ENCODE measurements around the gene UBE2E3. TPM values are rescaled to one million over a fixed set of nuclear protein-coding genes. Genes with fewer than 3 reads are reported as not detected.

Gene UBE2E3
- total RNA-seq, 4 donors from 2014 or later = 20.2 to 69.9 (median 65.4) TPM

- WGBS, 2 donors (ENCODE audit: low coverage in 1 of 2) = 98% methylated on average over 4 of the region's 4 CpGs
- in situ Hi-C loops (cut with MboI; ENCODE audit: low pct_ligation_motif_present in 1 of 4, low pct_unique_long_range_greater_than_20kb in 1 of 4, low sequenced_read_pairs in 3 of 4) = no loop called here
Measured at GRCh38 chr2:180999274-180999964, 19.0 kb downstream of the UBE2E3 start.

DNA sequence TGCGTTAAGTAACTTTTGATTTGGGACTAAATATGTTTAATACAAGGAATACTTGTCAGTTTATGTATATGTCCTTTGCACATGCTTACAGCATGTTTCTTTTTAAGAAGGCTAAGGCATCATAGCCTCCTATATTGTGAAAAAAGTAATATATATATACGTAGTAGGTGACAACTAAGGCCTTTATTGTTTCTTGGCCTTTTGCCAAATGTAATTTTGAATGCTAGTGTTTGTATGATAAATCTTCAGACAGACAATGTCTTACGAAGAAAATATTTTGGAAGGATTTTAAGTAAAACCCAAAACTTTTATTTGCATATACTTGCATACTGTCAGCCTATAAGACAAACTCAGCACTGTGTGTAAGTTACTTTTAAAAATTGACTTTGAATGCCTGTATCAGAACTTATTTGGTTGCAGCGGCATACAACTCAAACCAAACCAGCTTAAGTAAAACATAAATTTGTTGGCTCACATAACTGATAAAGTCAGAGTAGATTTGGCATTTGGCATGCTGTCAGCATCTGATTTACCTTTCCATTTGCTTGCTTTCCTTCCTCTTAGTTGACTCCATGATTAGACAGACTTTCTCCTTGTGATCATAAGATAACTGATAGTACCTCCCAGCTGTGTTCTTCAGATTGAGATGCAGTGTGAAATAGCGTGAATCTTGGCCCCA lies 24.4 kb downstream of the UBE2E3 start:
- Histone ChIP-seq H3K9me3 (no peaks in the 10 kb centered on the region), H3K27ac (no peak overlapping the region), H3K4me1 (peaks cover 0 to 25% (median 3%) of the 10 kb centered on the region in 4 donors), H3K27me3 (no peaks in the 10 kb centered on the region), H3K36me3 (no peaks in the 10 kb centered on the region), H3K4me3 (no peak overlapping the region)
- 83 to 87% methylated on average over 4 to 5 of the region's 5 CpGs for WGBS, 2 donors (ENCODE audit: low coverage in 1 of 2)
- in situ Hi-C loops (cut with MboI; ENCODE audit: low pct_ligation_motif_present in 1 of 4, low pct_unique_long_range_greater_than_20kb in 1 of 4, low sequenced_read_pairs in 3 of 4) = no loop called here
- DNase-seq = no peak
- intact Hi-C loops (cut with DNase I; ENCODE audit: low total_unique reads) = no loop called here
- TF ChIP-seq, protein P1, sequence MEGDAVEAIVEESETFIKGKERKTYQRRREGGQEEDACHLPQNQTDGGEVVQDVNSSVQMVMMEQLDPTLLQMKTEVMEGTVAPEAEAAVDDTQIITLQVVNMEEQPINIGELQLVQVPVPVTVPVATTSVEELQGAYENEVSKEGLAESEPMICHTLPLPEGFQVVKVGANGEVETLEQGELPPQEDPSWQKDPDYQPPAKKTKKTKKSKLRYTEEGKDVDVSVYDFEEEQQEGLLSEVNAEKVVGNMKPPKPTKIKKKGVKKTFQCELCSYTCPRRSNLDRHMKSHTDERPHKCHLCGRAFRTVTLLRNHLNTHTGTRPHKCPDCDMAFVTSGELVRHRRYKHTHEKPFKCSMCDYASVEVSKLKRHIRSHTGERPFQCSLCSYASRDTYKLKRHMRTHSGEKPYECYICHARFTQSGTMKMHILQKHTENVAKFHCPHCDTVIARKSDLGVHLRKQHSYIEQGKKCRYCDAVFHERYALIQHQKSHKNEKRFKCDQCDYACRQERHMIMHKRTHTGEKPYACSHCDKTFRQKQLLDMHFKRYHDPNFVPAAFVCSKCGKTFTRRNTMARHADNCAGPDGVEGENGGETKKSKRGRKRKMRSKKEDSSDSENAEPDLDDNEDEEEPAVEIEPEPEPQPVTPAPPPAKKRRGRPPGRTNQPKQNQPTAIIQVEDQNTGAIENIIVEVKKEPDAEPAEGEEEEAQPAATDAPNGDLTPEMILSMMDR (IDR thresholded peaks at IDR 0.05) = no peak
- TF ChIP-seq EP300 (IDR thresholded peaks at IDR 0.05; ENCODE audit: low read depth) (no peak), POLR2A (IDR thresholded peaks at IDR 0.05) (no peak), POLR2AphosphoS5 (IDR thresholded peaks at IDR 0.05) (no peak)

More at GRCh38 chr2:180999274-180999964, 19.0 kb downstream of the UBE2E3 start:
- intact Hi-C loops (cut with DNase I; ENCODE audit: low total_unique reads) = no loop called here
- H3K27ac ChIP-seq = no peak overlapping the region
- H3K9me3 ChIP-seq = no peaks in the 10 kb centered on the region
- H3K36me3 ChIP-seq = no peaks in the 10 kb centered on the region
- H3K4me1 ChIP-seq = peaks cover 0 to 12% (median 3%) of the 10 kb centered on the region in 4 donors
- no peak overlapping the region for H3K4me3 ChIP-seq
- DNase-seq = no peak
- TF ChIP-seq POLR2AphosphoS5 (IDR thresholded peaks at IDR 0.05) (no peak), POLR2A (IDR thresholded peaks at IDR 0.05) (no peak), EP300 (IDR thresholded peaks at IDR 0.05; ENCODE audit: low read depth) (no peak)
- TF ChIP-seq, protein P1 (IDR thresholded peaks at IDR 0.05) = no peak
- no peaks in the 10 kb centered on the region for H3K27me3 ChIP-seq

DNA sequence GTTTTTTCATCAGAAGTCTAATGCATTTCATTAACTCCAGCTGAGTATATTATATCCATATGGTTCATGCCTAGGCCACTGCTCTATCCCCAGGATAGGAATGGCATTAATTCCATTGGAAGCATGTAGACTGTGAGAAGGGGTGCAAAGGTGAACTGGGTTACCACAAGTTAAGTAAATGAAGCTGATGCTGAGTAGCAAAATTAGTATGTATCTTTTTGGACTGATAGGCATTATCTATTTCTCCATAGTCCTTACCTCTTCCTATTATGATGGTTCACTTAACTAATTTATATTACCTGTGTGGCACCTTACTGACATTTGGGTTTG lies 24.9 kb downstream of the UBE2E3 start:
- H3K27ac ChIP-seq = no peak overlapping the region
- in situ Hi-C loops (cut with MboI; ENCODE audit: low pct_ligation_motif_present in 1 of 4, low pct_unique_long_range_greater_than_20kb in 1 of 4, low sequenced_read_pairs in 3 of 4) (no loop called here), intact Hi-C loops (cut with DNase I; ENCODE audit: low total_unique reads) (no loop called here)
- no peaks in the 10 kb centered on the region for H3K9me3 ChIP-seq
- H3K27me3 ChIP-seq = no peaks in the 10 kb centered on the region
- H3K4me3 ChIP-seq = no peak overlapping the region
- peaks cover 0 to 30% (median 3%) of the 10 kb centered on the region in 4 donors for H3K4me1 ChIP-seq
- no peaks in the 10 kb centered on the region for H3K36me3 ChIP-seq
- no peak for DNase-seq
- TF ChIP-seq EP300 (IDR thresholded peaks at IDR 0.05; ENCODE audit: low read depth) (no peak), POLR2A (IDR thresholded peaks at IDR 0.05) (no peak), POLR2AphosphoS5 (IDR thresholded peaks at IDR 0.05) (no peak)
- TF ChIP-seq, protein P1 (IDR thresholded peaks at IDR 0.05) = no peak

GRCh38 chr2:181005809-181006208 lies 25.4 kb downstream of the UBE2E3 start:
- peaks cover 0 to 35% (median 3%) of the 10 kb centered on the region in 4 donors for H3K4me1 ChIP-seq
- TF ChIP-seq POLR2A (IDR thresholded peaks at IDR 0.05) = no peak
- TF ChIP-seq, protein P1 (IDR thresholded peaks at IDR 0.05) = no peak
- no peak for TF ChIP-seq EP300 (IDR thresholded peaks at IDR 0.05; ENCODE audit: low read depth)
- TF ChIP-seq POLR2AphosphoS5 (IDR thresholded peaks at IDR 0.05) = no peak
- H3K27ac ChIP-seq = no peak overlapping the region
- H3K9me3 ChIP-seq = no peaks in the 10 kb centered on the region
- no peaks in the 10 kb centered on the region for H3K27me3 ChIP-seq
- in situ Hi-C loops (cut with MboI; ENCODE audit: low pct_ligation_motif_present in 1 of 4, low pct_unique_long_range_greater_than_20kb in 1 of 4, low sequenced_read_pairs in 3 of 4) = no loop called here
- intact Hi-C loops (cut with DNase I; ENCODE audit: low total_unique reads) = no loop called here
- H3K36me3 ChIP-seq = no peaks in the 10 kb centered on the region
- no peak overlapping the region for H3K4me3 ChIP-seq
- WGBS, 2 donors (ENCODE audit: low coverage in 1 of 2) = 50 to 64% methylated on average over 1 of the region's 1 CpG
- DNase-seq = no peak
